Mesenchymal stem cell (in vitro differentiated cells and primary cell): ENCODE measurements around the gene SLC4A11.

Experiments
- DNase-seq: peaks from one replicate; pipeline ENCODE4 v3.0.0-alpha.2; 2013
- H2AFZ ChIP-seq: one replicate; pipeline ENCODE4 v1.6.1; 2013; ENCODE audit warnings: low read depth, mild to moderate bottlenecking, control low read depth, inconsistent platforms, low read length, moderate library complexity
- H2AK5ac ChIP-seq: 2 replicates; pipeline ENCODE4 v1.6.1; 2013; ENCODE audit warnings: low read length, moderate library complexity, mild to moderate bottlenecking, inconsistent platforms; ENCODE audit not compliant: severe bottlenecking
- H2BK120ac ChIP-seq: one replicate; pipeline ENCODE4 v1.6.1; 2013; ENCODE audit warnings: low read depth, mild to moderate bottlenecking, inconsistent platforms, low read length, moderate library complexity
- H2BK12ac ChIP-seq, 2 experiments: one replicate each; pipeline ENCODE4 v1.6.1; 2013; ENCODE audit warnings: inconsistent platforms in 2 of 2, low read length in 2 of 2, mild to moderate bottlenecking in 2 of 2, moderate library complexity in 2 of 2, control low read depth in 1 of 2
- H2BK15ac ChIP-seq: one replicate; pipeline ENCODE4 v1.6.1; 2013; ENCODE audit warnings: mild to moderate bottlenecking, low read depth, inconsistent platforms; ENCODE audit not compliant: poor library complexity, severe bottlenecking
- H2BK5ac ChIP-seq: 2 replicates; pipeline ENCODE4 v1.6.1; 2013; ENCODE audit warnings: low read depth, mild to moderate bottlenecking, low read length, control low read depth, inconsistent platforms; ENCODE audit not compliant: poor library complexity, severe bottlenecking
- H3K14ac ChIP-seq, 2 experiments: one replicate each; pipeline ENCODE4 v1.6.1; 2013; ENCODE audit warnings: inconsistent platforms in 2 of 2, low read length in 2 of 2, control low read depth in 1 of 2, mild to moderate bottlenecking in 1 of 2, moderate library complexity in 1 of 2
- H3K18ac ChIP-seq, 2 experiments: one replicate each; pipeline ENCODE4 v1.6.1; 2013; ENCODE audit warnings: inconsistent platforms in 2 of 2, low read length in 2 of 2, control low read depth in 1 of 2, low read depth in 1 of 2, mild to moderate bottlenecking in 1 of 2
- H3K23ac ChIP-seq, 2 experiments: one replicate each; pipeline ENCODE4 v1.6.1; 2013; ENCODE audit warnings: inconsistent platforms in 2 of 2, low read length in 2 of 2, mild to moderate bottlenecking in 2 of 2, moderate library complexity in 2 of 2, control low read depth in 1 of 2
- H3K27ac ChIP-seq: 2 replicates; pipeline ENCODE4 v1.5.1; 2013; ENCODE audit warnings: mild to moderate bottlenecking, moderate library complexity, low read length, control low read depth, inconsistent platforms; ENCODE audit not compliant: poor library complexity, severe bottlenecking
- H3K27me3 ChIP-seq, 2 experiments: 2 replicates each; pipeline versions ENCODE4 v1.6.1 to v1.7.0; 2013; ENCODE audit warnings: low read length in 2 of 2, mild to moderate bottlenecking in 2 of 2, moderate library complexity in 2 of 2, control low read depth in 1 of 2, inconsistent platforms in 1 of 2; ENCODE audit not compliant: control insufficient read depth in 1 of 2, insufficient read depth in 1 of 2
- H3K36me3 ChIP-seq, 2 experiments: 2 replicates each; pipeline versions ENCODE4 v1.6.1 to v1.7.0; 2013; ENCODE audit warnings: low read length in 2 of 2, control low read depth in 1 of 2, inconsistent platforms in 1 of 2, low read depth in 1 of 2, mild to moderate bottlenecking in 1 of 2; ENCODE audit not compliant: insufficient read depth in 2 of 2, control insufficient read depth in 1 of 2
- H3K4ac ChIP-seq, 2 experiments: one replicate each; pipeline ENCODE4 v1.6.1; 2013; ENCODE audit warnings: inconsistent platforms in 2 of 2, low read length in 2 of 2, mild to moderate bottlenecking in 2 of 2, moderate library complexity in 2 of 2, control low read depth in 1 of 2, low read depth in 1 of 2
- H3K4me1 ChIP-seq: 2 replicates; pipeline ENCODE4 v1.6.1; 2013; ENCODE audit warnings: low read depth, low read length, control low read depth; ENCODE audit not compliant: control insufficient read depth, insufficient read depth
- H3K4me2 ChIP-seq: 2 replicates; pipeline ENCODE4 v1.6.1; 2013; ENCODE audit warnings: low read length, mild to moderate bottlenecking, inconsistent platforms; ENCODE audit not compliant: poor library complexity, severe bottlenecking
- H3K4me3 ChIP-seq, 2 experiments: 2 replicates each; pipeline versions ENCODE4 v1.5.1 to v1.7.0; 2013; ENCODE audit warnings: low read length in 2 of 2, mild to moderate bottlenecking in 2 of 2, control low read depth in 1 of 2, low read depth in 1 of 2; ENCODE audit not compliant: insufficient read depth in 1 of 2
- H3K79me1 ChIP-seq: replicated peaks from 2 replicates; pipeline ENCODE4 v1.6.1; 2013; ENCODE audit warnings: mild to moderate bottlenecking, control low read depth, low read length, inconsistent platforms; ENCODE audit not compliant: poor library complexity, severe bottlenecking
- H3K9ac ChIP-seq: 2 replicates; pipeline ENCODE4 v1.7.0; 2013; ENCODE audit warnings: mild to moderate bottlenecking, low read length, moderate library complexity
- H3K9me3 ChIP-seq: 2 replicates; pipeline ENCODE4 v1.7.0; 2013; ENCODE audit warnings: mild to moderate bottlenecking, low read length; ENCODE audit not compliant: control insufficient read depth
- H4K8ac ChIP-seq: one replicate; pipeline ENCODE4 v1.6.1; 2013; ENCODE audit warnings: inconsistent platforms, mild to moderate bottlenecking, low read length, moderate library complexity
- H4K91ac ChIP-seq: one replicate; pipeline ENCODE4 v1.6.1; 2013; ENCODE audit warnings: mild to moderate bottlenecking, low read length, inconsistent platforms
- WGBS: methylation state at CpG from one replicate; pipeline ENCODE4 v1.1.7; 2013; ENCODE audit warnings: mixed read lengths; 5-methylcytosine and 5-hydroxymethylcytosine counted together

SLC4A11 gene

GRCh38 chr20:3231889-3232588 lies 7.0 kb downstream of the SLC4A11 start:
- H3K4me3 ChIP-seq: no peak overlapping the region
- peaks cover 5 to 51% of the 10 kb centered on the region in 2 experiments for H3K36me3 ChIP-seq
- no peak for DNase-seq
- H3K14ac ChIP-seq: no peak overlapping the region
- no peak overlapping the region for H3K27ac ChIP-seq
- H2AFZ ChIP-seq: no peak overlapping the region
- no peak overlapping the region for H3K18ac ChIP-seq
- H2BK12ac ChIP-seq: no peak overlapping the region
- peaks cover 4 to 32% of the 10 kb centered on the region in 2 experiments for H3K27me3 ChIP-seq
- H3K4ac ChIP-seq: no peak overlapping the region
- no peak overlapping the region for H4K8ac ChIP-seq
- H2BK5ac ChIP-seq: no peak overlapping the region
- no peak overlapping the region for H2AK5ac ChIP-seq
- H3K9ac ChIP-seq: no peak overlapping the region
- H3K4me2 ChIP-seq: no peak overlapping the region
- no peaks in the 10 kb centered on the region for H3K79me1 ChIP-seq
- no peak overlapping the region for H4K91ac ChIP-seq
- H2BK120ac ChIP-seq: no peak overlapping the region
- 92% methylated on average over 13 of the region's 15 CpGs for WGBS
- H2BK15ac ChIP-seq: no peak overlapping the region
- no peak overlapping the region for H3K23ac ChIP-seq
- H3K4me1 ChIP-seq: peaks cover 11% of the 10 kb centered on the region
- H3K9me3 ChIP-seq: no peaks in the 10 kb centered on the region

DNA sequence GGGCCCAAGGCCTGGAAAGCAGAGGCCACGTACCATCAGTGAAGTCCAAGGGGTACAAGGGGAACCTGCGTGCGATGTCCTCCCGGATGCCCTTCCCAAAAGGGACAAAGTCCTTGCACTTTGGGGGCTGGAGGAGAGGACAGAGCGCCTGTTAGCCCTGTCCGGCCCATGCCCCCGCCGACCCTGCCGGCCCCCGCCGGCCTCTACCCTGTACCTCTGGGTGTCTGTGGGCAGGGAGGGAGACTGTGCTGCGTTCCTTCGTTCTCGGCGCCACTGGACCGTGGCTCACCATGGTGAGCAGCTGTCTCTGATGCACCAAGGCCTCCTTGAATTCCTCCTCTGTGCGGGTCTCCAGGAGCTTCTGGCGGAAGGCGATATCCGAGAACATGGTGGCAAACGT lies 7.9 kb downstream of the SLC4A11 start:
- no peak overlapping the region for H3K27ac ChIP-seq
- no peak overlapping the region for H3K4me3 ChIP-seq
- no peak overlapping the region for H3K4me2 ChIP-seq
- no peak overlapping the region for H3K14ac ChIP-seq
- H3K36me3 ChIP-seq: peaks cover 8 to 56% of the 10 kb centered on the region in 2 experiments
- no peak overlapping the region for H3K18ac ChIP-seq
- no peaks in the 10 kb centered on the region for H3K79me1 ChIP-seq
- no peak overlapping the region for H2BK5ac ChIP-seq
- no peak overlapping the region for H2BK15ac ChIP-seq
- no peak overlapping the region for H4K91ac ChIP-seq
- peaks cover 0 to 22% of the 10 kb centered on the region in 2 experiments for H3K27me3 ChIP-seq
- no peak overlapping the region for H2AFZ ChIP-seq
- no peak overlapping the region for H2AK5ac ChIP-seq
- no peak for DNase-seq
- no peak overlapping the region for H3K4ac ChIP-seq
- H3K9me3 ChIP-seq: no peaks in the 10 kb centered on the region
- peaks cover 19% of the 10 kb centered on the region for H3K4me1 ChIP-seq
- H3K9ac ChIP-seq: no peak overlapping the region
- no peak overlapping the region for H4K8ac ChIP-seq
- WGBS: 97% methylated on average over 21 of the region's 21 CpGs
- no peak overlapping the region for H2BK120ac ChIP-seq
- H3K23ac ChIP-seq: no peak overlapping the region
- no peak overlapping the region for H2BK12ac ChIP-seq

DNA sequence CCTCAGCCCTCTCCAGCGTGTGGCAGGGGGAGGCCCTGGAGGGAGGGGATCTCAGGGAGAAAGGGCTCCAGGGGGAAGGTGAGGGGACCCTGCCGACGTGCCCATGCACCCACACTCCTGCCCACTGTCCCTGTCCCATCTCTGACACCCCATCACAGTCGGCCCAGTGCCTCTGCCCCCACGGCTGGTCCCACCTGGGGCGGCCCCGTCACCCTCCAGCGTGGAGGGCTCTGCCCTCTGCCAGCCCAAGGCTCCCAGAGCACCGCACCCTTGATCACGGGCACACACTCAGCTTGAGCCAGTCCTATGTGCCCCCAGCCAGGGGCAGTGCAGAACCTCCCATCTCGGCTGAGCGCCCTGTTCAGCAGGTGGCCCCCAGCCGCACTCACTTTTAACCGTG lies 9.2 kb downstream of the SLC4A11 start:
- DNase-seq: no peak
- Histone ChIP-seq H3K4me1 (peaks cover 19% of the 10 kb centered on the region), H4K8ac (no peak overlapping the region), H3K4me2 (no peak overlapping the region), H4K91ac (no peak overlapping the region), H3K79me1 (no peaks in the 10 kb centered on the region), H3K4me3 (no peak overlapping the region), H3K23ac (no peak overlapping the region), H3K27me3 (peaks cover 0 to 9% of the 10 kb centered on the region in 2 experiments), H2BK120ac (no peak overlapping the region), H2AFZ (no peak overlapping the region), H2AK5ac (no peak overlapping the region), H3K18ac (no peak overlapping the region), H2BK15ac (no peak overlapping the region), H3K36me3 (peaks cover 8 to 57% of the 10 kb centered on the region in 2 experiments), H2BK5ac (no peak overlapping the region), H3K27ac (no peak overlapping the region), H3K14ac (no peak overlapping the region), H2BK12ac (no peak overlapping the region), H3K4ac (no peak overlapping the region), H3K9ac (no peak overlapping the region), H3K9me3 (no peaks in the 10 kb centered on the region)
- WGBS: 92% methylated on average over 11 of the region's 14 CpGs

- Histone ChIP-seq H3K18ac (no peak overlapping the region), H2AK5ac (no peak overlapping the region), H4K8ac (no peak overlapping the region), H3K79me1 (no peaks in the 10 kb centered on the region), H3K14ac (no peak overlapping the region), H3K9ac (no peak overlapping the region), H3K23ac (no peak overlapping the region), H2BK120ac (no peak overlapping the region), H2AFZ (no peak overlapping the region), H3K36me3 (peaks cover 8 to 63% of the 10 kb centered on the region in 2 experiments), H2BK15ac (no peak overlapping the region), H3K9me3 (no peaks in the 10 kb centered on the region), H3K4me1 (peaks cover 23% of the 10 kb centered on the region), H3K27ac (no peak overlapping the region), H2BK5ac (no peak overlapping the region), H3K4me2 (no peak overlapping the region), H3K27me3 (peaks cover 0 to 4% of the 10 kb centered on the region in 2 experiments), H3K4ac (no peak overlapping the region), H2BK12ac (no peak overlapping the region), H3K4me3 (no peak overlapping the region), H4K91ac (peak overlapping the region; percentile 4)
- 93% methylated on average over 20 of the region's 22 CpGs for WGBS
- DNase-seq: no peak
These were observed 9.8 kb downstream of the SLC4A11 start for GRCh38 chr20:3229158-3229557.
